GM23248 (cell line): ENCODE results near the gene PLPP2. TPM values are rescaled to one million over a fixed set of nuclear protein-coding genes. Genes with fewer than 3 reads are reported as not detected.
A peak's percentile ranks its signal among the peaks of the same experiment; 100 is the strongest.

ENCODE experiments used
- DNase-seq: peaks from one replicate; pipeline ENCODE4 v3.0.0-alpha.2; 2015
- H2AFZ ChIP-seq: fragments of 200-600 bp; sonication (generic); 2 replicates; pipeline ENCODE4 v1.6.1; 2016; ENCODE audit warnings: antibody characterized with exemption
- H3F3A ChIP-seq: fragments of 200-600 bp; sonication (generic); 2 replicates; pipeline ENCODE4 v1.6.1; 2016; ENCODE audit warnings: mild to moderate bottlenecking, antibody characterized with exemption, mixed run types; ENCODE audit not compliant: insufficient read depth
- H3K27ac ChIP-seq: fragments of 200-600 bp; sonication (generic); 2 replicates; pipeline ENCODE4 v1.5.1; 2016; ENCODE audit warnings: mild to moderate bottlenecking
- H3K27me3 ChIP-seq: fragments of 200-600 bp; sonication (generic); replicated peaks from 2 replicates; pipeline ENCODE4 v1.6.1; 2016; ENCODE audit warnings: mild to moderate bottlenecking; ENCODE audit not compliant: insufficient read depth
- H3K36me3 ChIP-seq: fragments of 200-600 bp; sonication (generic); 2 replicates; pipeline ENCODE4 v1.6.1; 2016; ENCODE audit warnings: low read depth, mild to moderate bottlenecking
- H3K4me1 ChIP-seq: fragments of 200-600 bp; sonication (generic); 2 replicates; pipeline ENCODE4 v1.6.1; 2016; ENCODE audit warnings: mild to moderate bottlenecking; ENCODE audit not compliant: insufficient read depth
- H3K4me2 ChIP-seq: fragments of 200-600 bp; sonication (generic); one replicate; pipeline ENCODE4 v1.6.1; 2016; ENCODE audit warnings: mild to moderate bottlenecking; ENCODE audit not compliant: unreplicated experiment
- H3K4me3 ChIP-seq: fragments of 200-600 bp; sonication (generic); 2 replicates; pipeline ENCODE4 v1.5.1; 2016; ENCODE audit warnings: mild to moderate bottlenecking
- H3K79me2 ChIP-seq: fragments of 200-600 bp; sonication (generic); 2 replicates; pipeline ENCODE4 v1.6.1; 2016; ENCODE audit warnings: mild to moderate bottlenecking; ENCODE audit not compliant: insufficient read depth
- H3K9ac ChIP-seq: fragments of 200-600 bp; sonication (generic); 2 replicates; pipeline ENCODE4 v1.6.1; 2016; ENCODE audit warnings: mild to moderate bottlenecking
- H3K9me2 ChIP-seq: fragments of 200-600 bp; sonication (generic); 2 replicates; pipeline ENCODE4 v1.6.1; 2016; ENCODE audit warnings: mixed run types, mild to moderate bottlenecking, moderate library complexity; ENCODE audit not compliant: insufficient read depth
- H3K9me3 ChIP-seq: fragments of 200-600 bp; sonication (generic); one replicate; pipeline ENCODE4 v1.6.1; 2017; ENCODE audit warnings: low read depth
- H4K20me1 ChIP-seq: fragments of 200-600 bp; sonication (generic); 2 replicates; pipeline ENCODE4 v1.6.0; 2016; ENCODE audit not compliant: insufficient read depth
- EZH2 ChIP-seq: fragments of 200-600 bp; sonication (generic); IDR thresholded peaks from 2 replicates; pipeline ENCODE4 v1.6.1; 2018; ENCODE audit warnings: antibody characterized with exemption, mild to moderate bottlenecking; ENCODE audit not compliant: insufficient read depth, poor library complexity, severe bottlenecking
- EZH2phosphoT487 ChIP-seq: fragments of 200-600 bp; sonication (generic); IDR thresholded peaks from 2 replicates; pipeline ENCODE4 v1.6.1; 2018; ENCODE audit warnings: antibody characterized with exemption, moderate library complexity, mild to moderate bottlenecking, low read depth; ENCODE audit not compliant: insufficient read depth
- WGBS, 2 experiments: methylation state at CpG; one replicate each; pipeline ENCODE4 v1.1.6; 2015 to 2017; ENCODE audit warnings: low lambda C conversion rate in 2 of 2, low coverage in 1 of 2; ENCODE audit errors: missing lambda C conversion rate in 2 of 2; 5-methylcytosine and 5-hydroxymethylcytosine counted together
- in situ Hi-C: fragments of 300-500 bp; cut with MboI; formaldehyde crosslinking; loops from 2 replicates; pipeline ENCODE4 v1.15.0; 2020
- polyA plus RNA-seq: library from polyadenylated mRNA; unstranded; fragments of >200 nt; fragmentation: Nextera tagmentation; extraction: Ambion mirVana; gene quantifications from 2 replicates; pipeline ENCODE4 v1.2.1, GENCODE V29; 2016
- total RNA-seq: library from RNA; depleted of rRNA; stranded (reverse); fragments of >200 nt; shearing (Covaris generic); gene quantifications from 2 replicates; pipeline ENCODE4 v1.2.3, GENCODE V29; 2014; rRNA removed

Gene PLPP2
- total and polyA plus RNA-seq, 2 experiments from 2014 or later = 1.3 to 1.4 TPM

- no peak overlapping the region for H3K4me3 ChIP-seq
- DNase-seq = no peak
- no peaks in the 10 kb centered on the region for H3K9me3 ChIP-seq
- no peaks in the 10 kb centered on the region for H3K9me2 ChIP-seq
- no peak overlapping the region for H3K9ac ChIP-seq
- H4K20me1 ChIP-seq = no peaks in the 10 kb centered on the region
- H3K4me2 ChIP-seq = no peak overlapping the region
- TF ChIP-seq EZH2phosphoT487 (no peak), EZH2 (no peak)
- in situ Hi-C loops = no loop called here
- H3K79me2 ChIP-seq = no peaks in the 10 kb centered on the region
- H3K4me1 ChIP-seq = peaks cover 14% of the 10 kb centered on the region
- no peaks in the 10 kb centered on the region for H3K27me3 ChIP-seq
- 91 to 100% methylated on average over 1 to 2 of the region's 2 CpGs for WGBS, 2 experiments
- H3K36me3 ChIP-seq = no peaks in the 10 kb centered on the region
- peak overlapping the region; percentile 69; the same call in 1 of the 2 replicates for H3K27ac ChIP-seq
- H3F3A ChIP-seq = peaks cover 9% of the 10 kb centered on the region; the same call in 1 of the 2 replicates
- H2AFZ ChIP-seq = no peak overlapping the region
Observed at GRCh38 chr19:245457-245856, 45.7 kb downstream of the PLPP2 start.

Other genes with a start within 250 kb of the PLPP2 start
- not detected in 2 replicates for gene OR4F17, start 184.3 kb downstream of the PLPP2 start, total RNA-seq
- not detected in 2 replicates for gene OR4F17, start 184.3 kb downstream of the PLPP2 start, polyA plus RNA-seq
- 11.8 and 27.8 TPM in 2 replicates for gene MIER2, start 53.4 kb upstream of the PLPP2 start, total RNA-seq
- gene MIER2, start 53.4 kb upstream of the PLPP2 start, polyA plus RNA-seq = 28.6 and 30.7 TPM in 2 replicates
- 0.32 TPM in 1 of 2 replicates, not detected in the other for gene C2CD4C, start 117.7 kb upstream of the PLPP2 start, total RNA-seq
- 0.05 TPM in 1 of 2 replicates, not detected in the other for gene C2CD4C, start 117.7 kb upstream of the PLPP2 start, polyA plus RNA-seq
- not detected in 2 replicates for gene SHC2, start 169.6 kb upstream of the PLPP2 start, total RNA-seq
- not detected in 2 replicates for gene SHC2, start 169.6 kb upstream of the PLPP2 start, polyA plus RNA-seq
- 0.54 TPM in 1 of 2 replicates, not detected in the other for gene MADCAM1, start 205.1 kb upstream of the PLPP2 start, total RNA-seq
- 0.11 and 0.38 TPM in 2 replicates for gene MADCAM1, start 205.1 kb upstream of the PLPP2 start, polyA plus RNA-seq
- 60.5 and 72.2 TPM in 2 replicates for gene TPGS1, start 216.1 kb upstream of the PLPP2 start, total RNA-seq
- gene TPGS1, start 216.1 kb upstream of the PLPP2 start, polyA plus RNA-seq = 18.9 and 22.0 TPM in 2 replicates
- gene CDC34, start 240.4 kb upstream of the PLPP2 start, total RNA-seq = 43.0 and 50.8 TPM in 2 replicates
- gene CDC34, start 240.4 kb upstream of the PLPP2 start, polyA plus RNA-seq = 44.4 and 46.4 TPM in 2 replicates